HT-29 (cell line): Measurements from ENCODE around the gene FAM163A. TPM values are rescaled to one million over a fixed set of nuclear protein-coding genes. Genes with fewer than 3 reads are reported as not detected.
"Not testable (repeated sequence)": the region's sequence is repeated elsewhere in the genome, so short reads cannot be mapped to it uniquely, and the experiment has no call there.

Experiments used
- DNase-seq: peaks from one replicate; pipeline ENCODE4 v3.0.0-alpha.2; 2015; ENCODE audit warnings: low spot score
- total RNA-seq: library from RNA; depleted of rRNA; stranded (reverse); fragments of >200 nt; shearing (Covaris generic); gene quantifications from 2 replicates; pipeline ENCODE4 v1.2.3, GENCODE V29; 2014

Gene FAM163A
- total RNA-seq, 1 experiment from 2014 or later = not detected

GRCh38 chr1:179788259-179788658 is 45.2 kb downstream of the FAM163A start:
- no peak for DNase-seq

- DNase-seq = no peak
Observed at GRCh38 chr1:179793281-179793680, 50.2 kb downstream of the FAM163A start.

- DNase-seq = no peak
Observed at GRCh38 chr1:179794146-179794545, 51.1 kb downstream of the FAM163A start.

GRCh38 chr1:179794669-179795068 is 51.6 kb downstream of the FAM163A start:
- no peak for DNase-seq

GRCh38 chr1:179798213-179798863 is 55.2 kb downstream of the FAM163A start:
- no peak for DNase-seq

GRCh38 chr1:179798864-179799516 is 55.9 kb downstream of the FAM163A start:
- no peak for DNase-seq

GRCh38 chr1:179800481-179800880 is 57.4 kb downstream of the FAM163A start:
- no peak for DNase-seq

GRCh38 chr1:179803104-179803503 is 60.0 kb downstream of the FAM163A start:
- no peak for DNase-seq

- DNase-seq = no peak
Observed at GRCh38 chr1:179803918-179804317, 60.8 kb downstream of the FAM163A start.

- DNase-seq = not testable (repeated sequence)
Observed at GRCh38 chr1:179804417-179804816, 61.3 kb downstream of the FAM163A start.

- no peak for DNase-seq
Observed at GRCh38 chr1:179805291-179806195, 62.5 kb downstream of the FAM163A start.

- DNase-seq = no peak
Observed at GRCh38 chr1:179806333-179806732, 63.2 kb downstream of the FAM163A start.

GRCh38 chr1:179807291-179807690 is 64.2 kb downstream of the FAM163A start:
- no peak for DNase-seq

- no peak for DNase-seq
Observed at GRCh38 chr1:179807691-179808485, 64.8 kb downstream of the FAM163A start.

GRCh38 chr1:179808503-179808902 is 65.4 kb downstream of the FAM163A start:
- no peak for DNase-seq

GRCh38 chr1:179809506-179810366 is 66.6 kb downstream of the FAM163A start:
- peak; percentile 76 for DNase-seq

- DNase-seq = no peak
Observed at GRCh38 chr1:179810367-179810715, 67.2 kb downstream of the FAM163A start.

GRCh38 chr1:179812501-179813292 is 69.6 kb downstream of the FAM163A start:
- DNase-seq = no peak

- no peak for DNase-seq
Observed at GRCh38 chr1:179813626-179814545, 70.8 kb downstream of the FAM163A start.
